Hematopoietic multipotent progenitor cell treated with erythropoietin and hydrocortisone succinate and interleukin-3 and kit ligand, for 17 days (in vitro differentiated cells): Measurements from ENCODE around the gene ADRM1.

Source experiments
- DNase-seq: peaks from one replicate; pipeline ENCODE4 v3.0.0-alpha.2; 2015; ENCODE audit warnings: low spot score

ADRM1 gene

DNA sequence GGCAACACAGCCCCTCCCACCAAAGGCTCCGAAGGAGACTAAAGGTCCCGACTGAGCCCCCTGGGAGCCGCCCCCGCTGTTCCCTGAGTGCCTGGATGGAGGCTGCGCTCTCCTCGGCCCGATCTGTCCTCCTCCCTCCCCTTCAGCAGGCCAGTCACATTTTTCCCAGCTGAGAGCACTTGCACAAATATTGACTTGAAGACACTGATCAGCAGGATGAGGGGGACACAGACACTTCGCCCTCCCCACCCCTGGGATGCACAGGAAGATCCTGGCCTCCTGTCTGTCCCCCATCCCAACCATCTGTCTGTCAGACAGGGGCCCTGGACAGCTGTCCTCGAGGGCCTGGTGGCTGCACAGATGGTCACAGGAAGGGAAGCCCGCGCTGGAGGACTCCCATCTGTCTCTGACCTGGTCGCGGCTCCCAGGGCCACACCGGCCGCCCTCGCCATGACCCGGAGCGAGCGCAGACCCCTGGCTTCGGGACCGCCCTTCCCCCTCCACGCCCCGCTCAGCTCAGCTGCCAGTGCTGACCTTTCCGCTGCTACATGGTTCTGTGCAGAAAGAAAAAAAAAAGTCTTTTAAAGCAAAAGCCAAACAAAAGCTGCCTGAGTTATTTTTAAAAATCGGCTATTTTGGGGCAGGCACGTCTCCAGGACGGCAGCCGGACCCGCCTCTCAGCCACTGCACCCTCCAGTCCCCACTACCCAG, 53.2 kb downstream of the ADRM1 start:
- no peak for DNase-seq

DNA sequence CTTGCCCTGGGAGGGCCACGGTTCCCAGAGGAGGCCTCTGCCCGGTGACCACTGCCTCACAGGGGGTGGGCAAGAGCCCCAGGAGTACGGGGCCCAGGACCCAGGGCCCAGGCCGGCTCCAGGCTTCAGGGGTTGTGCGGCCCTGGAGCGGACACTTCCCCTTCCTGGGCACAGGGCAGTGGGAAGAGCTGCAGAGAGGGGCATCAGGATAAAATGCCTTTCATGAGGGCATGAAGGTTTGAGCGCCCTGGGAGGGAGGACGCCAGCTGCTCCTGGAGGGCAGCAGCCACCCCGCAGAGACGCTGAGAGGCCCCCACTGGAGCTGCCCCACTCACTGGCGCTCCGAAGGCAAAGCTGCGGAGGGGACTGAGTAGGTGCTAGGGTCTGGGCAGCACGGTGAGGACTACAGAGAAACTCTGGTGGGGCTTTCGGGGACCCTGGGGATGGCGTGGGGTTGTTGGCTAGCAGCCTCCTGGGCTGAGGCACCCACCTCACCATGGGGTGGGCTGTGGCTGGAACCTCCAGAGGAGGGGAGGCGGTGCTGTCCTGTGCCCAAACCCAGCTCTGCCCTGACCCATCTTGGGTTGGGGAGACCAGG, 53.9 kb downstream of the ADRM1 start:
- DNase-seq: no peak

DNA sequence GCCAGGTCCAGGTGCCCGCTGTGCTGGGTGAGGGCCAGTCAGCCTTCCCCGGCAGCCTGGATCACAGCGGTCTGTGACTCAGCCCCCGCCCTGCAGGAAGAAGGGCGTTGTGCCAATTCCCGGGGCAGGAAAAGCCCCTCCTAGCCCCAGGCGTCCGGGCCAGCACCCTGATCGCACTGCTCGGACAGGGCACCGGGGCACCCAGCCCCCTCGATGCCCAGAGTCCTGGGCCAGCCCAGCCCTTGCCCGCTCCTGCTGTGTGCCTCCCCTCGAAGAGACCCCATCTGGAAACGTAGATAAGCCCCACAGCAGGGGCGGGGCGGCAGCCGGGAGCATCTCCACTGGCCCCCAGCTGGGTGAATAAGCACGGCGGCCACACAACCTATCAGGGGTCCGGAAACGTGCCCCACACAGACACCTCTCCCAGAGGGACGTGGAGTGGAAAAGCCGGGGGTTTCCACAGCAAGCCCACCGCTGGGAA, 54.4 kb downstream of the ADRM1 start:
- DNase-seq: peak; percentile 78

DNA sequence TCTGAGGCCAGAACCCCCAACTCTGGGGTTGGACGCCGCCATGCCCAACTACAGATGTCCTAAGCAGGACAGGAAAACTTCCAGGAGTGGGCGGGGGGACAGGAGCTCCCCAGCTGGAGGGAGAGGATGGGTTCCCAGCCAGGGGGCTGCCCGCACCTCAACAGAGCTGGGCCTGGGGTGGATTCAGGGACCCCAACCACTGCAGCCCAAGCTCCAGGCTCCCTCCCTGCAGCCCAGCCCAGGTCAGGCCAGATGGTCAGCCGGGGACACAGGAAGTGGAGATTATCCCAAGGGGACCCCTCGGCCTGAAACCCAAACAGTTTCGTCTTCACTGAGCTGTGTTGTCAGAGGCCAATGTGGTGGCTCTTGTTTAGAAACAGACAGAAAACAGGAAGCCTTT, 54.9 kb downstream of the ADRM1 start:
- DNase-seq: no peak
